ENCODE data around the gene TIMP2. TPM values are rescaled to one million over a fixed set of nuclear protein-coding genes. Genes with fewer than 3 reads are reported as not detected.

TIMP2 gene
- total RNA-seq, 1 experiment from 2014 or later, result 29.0 TPM

DNA sequence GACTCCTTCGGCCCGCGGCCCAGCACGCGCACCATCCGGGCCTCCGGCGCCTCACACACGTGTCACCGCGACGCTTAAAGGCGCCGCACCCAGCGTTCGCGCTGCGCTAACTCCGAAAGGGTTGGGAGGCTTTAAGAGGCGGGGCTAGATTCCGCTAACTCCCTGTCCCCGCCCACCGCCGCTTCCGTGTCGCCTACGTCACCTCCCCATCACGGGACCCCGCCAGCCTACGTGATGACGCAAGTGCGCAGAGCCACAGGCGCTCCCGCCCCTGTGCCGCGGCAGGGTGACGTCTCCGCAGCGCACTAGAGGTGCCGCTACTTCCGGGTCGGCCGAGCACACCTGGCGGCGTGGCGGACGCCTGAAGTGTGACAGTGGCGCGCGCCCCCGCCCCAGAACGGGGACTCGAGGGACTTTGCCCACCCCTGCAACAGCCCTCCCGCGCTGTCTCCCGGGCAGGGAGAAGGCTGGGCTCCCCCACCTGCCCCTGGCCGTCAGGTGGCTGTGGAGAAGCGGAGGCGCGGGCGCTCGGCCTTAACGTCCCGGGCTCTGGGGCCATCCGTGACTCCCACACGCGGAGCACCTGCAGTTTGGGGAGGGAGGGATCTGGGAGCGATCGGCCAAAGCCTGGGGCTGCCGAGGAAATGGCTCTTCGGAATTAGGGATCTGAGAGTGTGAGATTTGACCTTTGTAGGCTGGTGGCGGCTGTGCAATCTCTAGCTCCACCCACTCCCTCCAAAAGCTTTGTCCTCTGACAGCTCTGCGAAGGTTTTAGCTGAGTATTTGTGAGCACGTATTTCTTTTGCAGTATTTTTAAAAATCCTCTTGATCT lies 84.2 kb downstream of the TIMP2 start, which contains the start of gene USP36:
TSS of gene USP36 (minus strand) at position 35 of the 832 bp plus-strand sequence. CDS start 4,451 bp downstream, outside the sequence.
- peaks cover 20% of the 10 kb centered on the region; the same call in 1 of the 2 replicates for H3K79me2 ChIP-seq (ENCODE audit: insufficient read depth, low read length)
- no peak within 1 kb of the TSS; the same call in 1 of the 2 replicates for H3K4ac ChIP-seq (ENCODE audit: low read depth, low read length)
- no peaks in the 10 kb centered on the region for H3K9me3 Mint-ChIP-seq
- H3K14ac ChIP-seq (ENCODE audit: insufficient read depth, low read length), result peak within 1 kb of the TSS; percentile 86
- no peak within 1 kb of the TSS for H2AK5ac ChIP-seq (ENCODE audit: insufficient read length, low read length)
- peak within 1 kb of the TSS; percentile 89 to 91 for H3K4me3 Mint-ChIP-seq
- no peaks in the 10 kb centered on the region for H3K4me1 ChIP-seq (ENCODE audit: insufficient read depth, low read length)
- no peak within 1 kb of the TSS for H3K23ac ChIP-seq (ENCODE audit: insufficient read length, low read depth, low read length)
- no peak within 1 kb of the TSS for H3K56ac ChIP-seq (ENCODE audit: insufficient read length, low read depth, low read length)
- peak; percentile 100 for DNase-seq
- H2BK15ac ChIP-seq (ENCODE audit: low read depth, low read length), result no peak within 1 kb of the TSS
- TF ChIP-seq, protein P1, sequence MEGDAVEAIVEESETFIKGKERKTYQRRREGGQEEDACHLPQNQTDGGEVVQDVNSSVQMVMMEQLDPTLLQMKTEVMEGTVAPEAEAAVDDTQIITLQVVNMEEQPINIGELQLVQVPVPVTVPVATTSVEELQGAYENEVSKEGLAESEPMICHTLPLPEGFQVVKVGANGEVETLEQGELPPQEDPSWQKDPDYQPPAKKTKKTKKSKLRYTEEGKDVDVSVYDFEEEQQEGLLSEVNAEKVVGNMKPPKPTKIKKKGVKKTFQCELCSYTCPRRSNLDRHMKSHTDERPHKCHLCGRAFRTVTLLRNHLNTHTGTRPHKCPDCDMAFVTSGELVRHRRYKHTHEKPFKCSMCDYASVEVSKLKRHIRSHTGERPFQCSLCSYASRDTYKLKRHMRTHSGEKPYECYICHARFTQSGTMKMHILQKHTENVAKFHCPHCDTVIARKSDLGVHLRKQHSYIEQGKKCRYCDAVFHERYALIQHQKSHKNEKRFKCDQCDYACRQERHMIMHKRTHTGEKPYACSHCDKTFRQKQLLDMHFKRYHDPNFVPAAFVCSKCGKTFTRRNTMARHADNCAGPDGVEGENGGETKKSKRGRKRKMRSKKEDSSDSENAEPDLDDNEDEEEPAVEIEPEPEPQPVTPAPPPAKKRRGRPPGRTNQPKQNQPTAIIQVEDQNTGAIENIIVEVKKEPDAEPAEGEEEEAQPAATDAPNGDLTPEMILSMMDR (conservative IDR thresholded peaks at IDR 0.05), result peak; percentile 37; the same call in 1 of the 3 replicates
- H4K20me1 ChIP-seq (ENCODE audit: control insufficient read depth, insufficient read depth, insufficient read length), result no peaks in the 10 kb centered on the region
- H3K4me2 ChIP-seq (ENCODE audit: insufficient read depth, insufficient read length, low read length), result peak within 1 kb of the TSS; percentile 94
- H2BK120ac ChIP-seq (ENCODE audit: low read depth, low read length, poor library complexity, severe bottlenecking), result no peak within 1 kb of the TSS
- peak within 1 kb of the TSS; percentile 41 for H3K18ac ChIP-seq (ENCODE audit: insufficient read length, low read depth, low read length)
- no peak within 1 kb of the TSS for H2AFZ ChIP-seq (ENCODE audit: low read length)
- peaks cover 17 to 23% (median 19%) of the 10 kb centered on the region in 3 experiments for H3K36me3 Mint-ChIP-seq (ENCODE audit: insufficient read depth in 1 of 3, low read depth in 3 of 3)
- no peak within 1 kb of the TSS for H2BK12ac ChIP-seq (ENCODE audit: insufficient read length, low read depth, low read length)
- peaks cover 4% of the 10 kb centered on the region for H3K23me2 ChIP-seq (ENCODE audit: insufficient read length, low read depth, low read length, poor library complexity, severe bottlenecking)
- H2BK5ac ChIP-seq (ENCODE audit: insufficient read length, low read length), result no peak within 1 kb of the TSS
- no peak within 1 kb of the TSS for H4K8ac ChIP-seq (replicated peaks; ENCODE audit: insufficient read length, low read depth, low read length)
- peaks cover 2% of the 10 kb centered on the region; the same call in 1 of the 2 replicates for H3K27me3 Mint-ChIP-seq (ENCODE audit: low read depth)
- H3K4me1 Mint-ChIP-seq, result peaks cover 22% of the 10 kb centered on the region in 2 experiments
- H3K27ac Mint-ChIP-seq, result peak within 1 kb of the TSS; percentile 75 to 96 (median 86)
- no peaks in the 10 kb centered on the region for H3K9me3 ChIP-seq (ENCODE audit: control insufficient read depth, low read depth, low read length)
- no peak within 1 kb of the TSS for H4K5ac ChIP-seq (ENCODE audit: insufficient read length, low read depth, low read length)
- H3K79me1 ChIP-seq (ENCODE audit: insufficient read depth, low read depth, low read length, poor library complexity, severe bottlenecking), result peaks cover 3% of the 10 kb centered on the region
- no peaks in the 10 kb centered on the region for H3K27me3 ChIP-seq (ENCODE audit: insufficient read depth, low read length)
- H3T11ph ChIP-seq (ENCODE audit: low read length), result no peak within 1 kb of the TSS
- H4K91ac ChIP-seq (ENCODE audit: insufficient read length, low read depth, low read length), result no peak within 1 kb of the TSS
- no peak within 1 kb of the TSS for H2BK20ac ChIP-seq (ENCODE audit: low read depth, low read length, poor library complexity, severe bottlenecking)
- no peak within 1 kb of the TSS for H3K27ac ChIP-seq (ENCODE audit: insufficient read length, low read depth, low read length)
- H3K9ac ChIP-seq (ENCODE audit: extremely low read depth, insufficient read length, low read length), result peak within 1 kb of the TSS; percentile 86
- no CpG with 5 or more reads among the region's 74 CpGs for WGBS (ENCODE audit: extremely low coverage, insufficient read length, low lambda C conversion rate)

Data from H9 (cell line).